HG03103 (cell line): Measurements from ENCODE around the gene ZNF180.
"Not testable (repeated sequence)": the region's sequence is repeated elsewhere in the genome, so short reads cannot be mapped to it uniquely, and the experiment has no call there.

Experiments used
- ATAC-seq: cut with Tn5 transposase; IDR thresholded peaks from one replicate; pipeline ENCODE4 v1.9.1; 2021; ENCODE audit warnings: low read depth; ENCODE audit not compliant: unreplicated experiment

ZNF180 gene

DNA sequence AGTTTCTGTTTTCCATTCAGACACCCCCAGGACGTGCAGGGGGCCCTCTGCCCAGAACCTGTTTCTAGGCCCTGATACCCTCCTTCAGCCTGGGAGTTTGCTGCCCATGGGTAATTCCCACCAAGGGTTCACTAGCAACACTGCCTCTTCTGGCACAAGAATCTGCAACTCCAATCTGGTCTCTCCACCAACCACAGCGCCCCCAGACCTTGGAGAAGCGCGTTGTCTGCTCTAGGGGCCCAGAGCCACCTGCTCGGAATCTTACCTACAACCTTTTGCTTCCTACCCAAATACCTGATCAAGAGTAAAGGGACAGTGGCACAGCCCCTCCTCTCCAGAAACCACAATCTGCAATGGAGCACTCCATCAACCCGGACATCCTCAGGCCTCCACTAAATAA is 763 bp downstream of the ZNF180 start:
- ATAC-seq = no peak

DNA sequence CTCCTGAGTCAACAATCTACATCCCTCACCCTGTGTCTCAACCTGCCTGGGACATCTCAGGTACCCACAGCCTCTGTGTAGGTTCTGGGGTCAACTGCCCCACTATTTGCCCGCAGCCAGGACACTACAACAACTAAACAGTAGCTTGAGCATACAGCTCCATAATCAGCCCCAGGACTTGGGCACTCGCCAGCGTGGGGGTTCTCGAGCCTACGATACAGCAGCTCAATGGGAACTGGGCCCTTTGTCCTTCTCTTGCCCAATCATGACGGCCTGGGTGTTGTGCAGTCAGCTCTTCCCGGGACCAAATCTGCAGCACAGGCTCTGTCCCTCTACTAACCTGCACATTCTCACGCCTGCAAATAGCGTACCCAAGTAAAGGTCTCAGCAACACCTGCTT is 1.3 kb downstream of the ZNF180 start:
- no peak for ATAC-seq

GRCh38 chr19:44496711-44497110 is 3.6 kb downstream of the ZNF180 start:
- no peak for ATAC-seq

DNA sequence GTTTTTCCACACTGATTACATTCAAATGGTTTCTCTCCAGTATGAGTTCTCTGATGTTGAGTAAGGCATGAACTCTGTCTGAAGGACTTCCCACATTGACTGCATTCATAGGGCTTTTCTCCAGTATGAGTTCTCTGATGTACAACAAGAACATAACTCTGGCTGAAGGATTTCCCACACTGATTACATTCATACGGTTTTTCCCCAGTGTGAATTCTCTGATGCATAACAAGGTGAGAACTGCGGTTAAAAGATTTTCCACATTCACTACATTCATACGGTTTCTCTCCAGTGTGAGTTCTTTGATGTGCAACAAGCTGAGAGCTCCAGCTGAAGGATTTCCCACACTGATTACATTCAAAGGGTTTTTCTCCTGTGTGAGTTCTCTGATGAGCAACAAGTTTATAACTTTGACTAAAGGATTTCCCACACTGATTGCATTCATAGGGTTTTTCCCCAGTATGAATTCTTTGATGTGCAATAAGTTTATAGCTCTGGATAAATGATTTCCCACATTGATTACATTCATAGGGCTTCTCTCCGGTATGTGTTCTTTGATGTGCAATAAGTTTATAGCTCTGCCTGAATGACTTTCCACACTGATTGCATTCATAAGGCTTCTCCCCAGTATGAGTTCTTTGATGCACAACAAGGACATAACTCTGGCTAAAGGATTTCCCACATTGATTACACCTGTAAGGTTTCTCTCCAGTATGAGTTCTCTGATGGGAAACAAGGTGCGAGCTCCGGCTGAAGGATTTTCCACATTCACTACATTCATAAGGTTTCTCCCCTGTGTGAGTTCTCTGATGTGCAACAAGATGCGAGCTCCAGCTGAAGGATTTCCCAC is 23.5 kb downstream of the ZNF180 start:
- ATAC-seq = no peak

- not testable (repeated sequence) for ATAC-seq
Observed at GRCh38 chr19:44468730-44469129, 31.6 kb downstream of the ZNF180 start.

DNA sequence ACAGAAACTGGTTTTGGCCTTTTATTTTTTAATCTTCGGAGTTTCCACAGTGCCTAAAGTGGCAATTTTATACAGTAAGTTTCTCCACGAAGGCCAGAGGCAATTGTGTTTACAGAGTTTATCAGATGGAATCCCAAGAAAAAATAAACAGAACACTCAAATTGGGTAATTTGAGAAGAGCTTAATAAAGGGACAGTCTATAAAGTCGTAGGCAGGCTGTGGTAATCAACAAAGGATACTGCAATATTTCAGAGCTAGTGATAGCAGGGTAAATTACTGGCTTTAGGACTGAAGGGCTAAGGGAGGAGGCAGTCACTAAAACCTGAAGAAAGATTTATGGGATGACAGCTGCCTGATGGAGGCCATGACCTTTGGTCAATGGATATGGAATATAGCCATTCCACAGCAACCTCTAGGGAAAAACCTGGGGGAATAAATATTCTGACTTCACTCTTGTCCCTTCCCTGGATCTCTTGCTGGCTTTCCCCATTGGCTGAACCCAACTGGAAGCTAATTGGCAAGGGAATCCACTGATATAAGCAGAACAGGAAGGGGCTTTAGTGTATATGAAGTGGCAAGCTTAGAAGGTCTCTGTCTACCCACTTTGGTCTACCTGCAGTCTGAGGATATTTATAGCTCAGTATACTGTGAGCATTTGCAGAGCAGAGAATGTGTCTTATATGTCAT is 37.6 kb downstream of the ZNF180 start:
- ATAC-seq = not testable (repeated sequence)

DNA sequence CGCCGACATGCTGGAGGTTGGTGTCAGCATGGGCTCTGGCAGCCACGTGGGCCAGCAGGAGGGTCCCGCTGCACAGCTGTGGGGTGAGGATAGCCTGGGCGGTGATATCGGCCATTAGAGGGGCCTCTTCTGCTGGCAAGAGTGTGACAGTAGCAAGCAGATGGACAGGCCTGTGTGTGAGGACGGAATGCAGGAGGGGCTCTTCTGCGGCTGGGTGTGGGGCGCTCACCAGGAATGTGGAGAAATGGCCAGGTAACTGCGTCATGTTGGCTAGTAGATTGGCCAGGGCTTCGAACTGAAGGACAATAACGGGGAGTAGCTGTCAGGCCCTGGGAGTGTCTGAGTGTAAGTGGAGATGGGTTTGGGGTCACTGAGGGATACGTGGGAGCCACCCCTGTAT is 44.3 kb downstream of the ZNF180 start:
- not testable (repeated sequence) for ATAC-seq

- no peak for ATAC-seq
Observed at GRCh38 chr19:44455100-44455499, 45.2 kb downstream of the ZNF180 start.

DNA sequence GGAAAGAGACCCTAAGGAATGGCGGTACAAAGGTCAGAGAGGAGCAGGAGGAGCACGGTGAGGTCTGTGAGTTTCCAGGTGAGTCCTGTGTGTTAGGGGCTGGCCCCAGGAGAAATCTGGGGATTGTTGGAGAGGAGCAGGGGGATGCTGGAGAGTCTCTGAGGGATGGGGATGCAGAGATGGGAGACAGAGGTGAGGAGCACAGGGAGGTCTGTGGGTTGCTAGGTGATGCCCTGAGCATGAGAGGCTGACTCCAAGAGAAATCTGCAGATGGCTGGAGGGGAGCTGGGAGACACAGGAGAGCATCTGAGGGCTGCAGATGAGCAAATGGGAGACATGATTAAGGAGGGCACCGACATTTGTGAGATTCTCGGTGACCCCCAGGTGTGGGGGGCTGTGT is 48.0 kb downstream of the ZNF180 start:
- ATAC-seq = no peak

- no peak for ATAC-seq
Observed at GRCh38 chr19:44451687-44452086, 48.6 kb downstream of the ZNF180 start.

- no peak for ATAC-seq
Observed at GRCh38 chr19:44447916-44448674, 52.2 kb downstream of the ZNF180 start, which contains the start of gene ZNF229. Gene ZNF229, minus strand, starts transcription at chr19:44448472. Its CDS starts 5,625 bp downstream, at chr19:44442847.

- no peak for ATAC-seq
Observed at GRCh38 chr19:44438441-44438840, 61.9 kb downstream of the ZNF180 start.

- no peak for ATAC-seq
Observed at GRCh38 chr19:44435441-44435840, 64.9 kb downstream of the ZNF180 start.

DNA sequence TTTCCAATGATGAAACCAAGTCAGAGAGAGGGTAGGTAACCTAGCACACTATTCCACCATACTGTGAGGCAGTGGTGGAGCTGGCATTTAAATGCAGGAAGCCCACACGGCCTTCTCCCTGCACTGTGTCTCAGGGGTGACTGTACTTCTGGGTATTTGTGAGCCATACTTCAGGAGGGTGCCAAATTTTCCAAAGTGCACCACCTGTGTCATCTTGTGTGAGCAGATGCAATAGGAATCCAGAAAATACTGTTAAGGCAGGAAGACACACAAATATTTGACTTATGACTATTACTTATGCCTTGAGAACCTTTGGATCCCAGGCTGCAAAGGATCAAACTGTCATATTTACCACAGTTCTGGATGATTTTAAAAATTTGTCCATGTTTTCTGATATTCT is 69.4 kb downstream of the ZNF180 start:
- ATAC-seq = no peak
